Osteoblast (primary cell): ENCODE measurements around the gene MDM4. TPM values are rescaled to one million over a fixed set of nuclear protein-coding genes. Genes with fewer than 3 reads are reported as not detected.

ENCODE experiments used
- DNase-seq: peaks from one replicate; pipeline ENCODE4 v3.0.0; 2011; ENCODE audit warnings: low spot score, mixed read lengths; ENCODE audit not compliant: insufficient read length; ENCODE audit errors: missing footprints
- H2AFZ ChIP-seq: 2 replicates; pipeline ENCODE4 v1.6.0; 2011; ENCODE audit warnings: mild to moderate bottlenecking, low read length
- H3K27ac ChIP-seq: 2 replicates; pipeline ENCODE4 v1.5.1; 2011; ENCODE audit warnings: mild to moderate bottlenecking, low read depth, low read length, moderate library complexity
- H3K27me3 ChIP-seq: 2 replicates; pipeline ENCODE4 v1.6.0; 2012; ENCODE audit warnings: mild to moderate bottlenecking, control low read depth, inconsistent platforms, low read length, moderate library complexity; ENCODE audit not compliant: insufficient read depth
- H3K36me3 ChIP-seq: 2 replicates; pipeline ENCODE4 v1.5.1; 2011; ENCODE audit warnings: mild to moderate bottlenecking, low read length, control low read depth, moderate library complexity; ENCODE audit not compliant: insufficient read depth
- H3K4me1 ChIP-seq: 2 replicates; pipeline ENCODE4 v1.5.1; 2011; ENCODE audit warnings: mild to moderate bottlenecking, low read length, control low read depth, moderate library complexity; ENCODE audit not compliant: insufficient read depth
- H3K4me2 ChIP-seq: 2 replicates; pipeline ENCODE4 v1.6.0; 2011; ENCODE audit warnings: mild to moderate bottlenecking, low read length; ENCODE audit not compliant: insufficient read depth
- H3K4me3 ChIP-seq: fragments of 200-600 bp; sonication (generic); 3 replicates; pipeline ENCODE4 v1.5.1; 2012; ENCODE audit warnings: mild to moderate bottlenecking, low read length, inconsistent platforms; ENCODE audit not compliant: insufficient read depth
- H3K79me2 ChIP-seq: 2 replicates; pipeline ENCODE4 v1.6.0; 2012; ENCODE audit warnings: mild to moderate bottlenecking, low read length, control low read depth, inconsistent platforms; ENCODE audit not compliant: insufficient read depth
- H3K9me3 ChIP-seq: 2 replicates; pipeline ENCODE4 v1.5.1; 2011; ENCODE audit warnings: low read depth, low read length, control low read depth
- H4K20me1 ChIP-seq: 2 replicates; pipeline ENCODE4 v1.6.0; 2012; ENCODE audit warnings: mild to moderate bottlenecking, low read length, control low read depth; ENCODE audit not compliant: insufficient read depth
- total RNA-seq: library from RNA; depleted of rRNA; stranded (reverse); fragments of >200 nt; gene quantifications from 2 replicates; pipeline ENCODE4 v1.2.3, GENCODE V29; 2012
- TF ChIP-seq, protein P1 (sequence below): IDR thresholded peaks from 2 replicates; pipeline ENCODE4 v1.5.1; 2011; ENCODE audit warnings: mild to moderate bottlenecking, low read depth, low read length, moderate library complexity; ENCODE audit errors: extremely low read depth

The MDM4 gene
- total RNA-seq, 1 donor, result 40.2 TPM

DNA sequence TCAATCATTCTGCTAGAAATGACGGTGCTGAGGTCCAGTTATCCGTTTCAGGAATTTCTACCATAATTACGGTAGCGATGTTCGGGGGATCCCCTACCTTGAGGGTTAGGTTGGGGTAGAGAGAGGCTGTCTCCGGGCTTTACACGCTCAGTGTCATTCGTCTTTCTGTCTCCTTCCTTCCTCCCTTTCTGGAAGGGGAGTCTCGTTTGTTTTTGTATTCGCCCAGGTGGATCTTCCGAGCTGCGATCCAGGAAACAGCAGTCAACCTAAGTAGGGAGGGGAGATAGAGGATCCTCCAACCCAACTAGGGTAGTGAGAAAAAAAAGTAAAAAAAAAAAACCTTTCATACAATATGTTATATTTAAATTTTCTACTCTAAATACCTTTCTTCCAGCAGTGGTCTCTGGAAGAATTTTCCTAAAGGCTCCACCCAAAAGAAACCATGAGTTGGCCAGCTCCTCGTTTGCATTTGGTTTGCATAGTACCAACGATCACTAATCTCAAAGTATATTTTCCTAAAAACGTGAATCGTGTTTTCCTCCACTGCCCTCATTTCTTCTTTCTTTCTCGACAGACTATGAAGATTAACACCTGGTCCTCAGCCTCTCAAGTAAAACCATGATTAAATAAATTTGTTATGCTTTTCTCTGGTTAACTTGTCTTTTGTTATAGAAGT, 21.0 kb upstream of the MDM4 start:
- peak overlapping the region; percentile 89 for H3K4me2 ChIP-seq
- H3K4me1 ChIP-seq, result peaks cover 16% of the 10 kb centered on the region
- H3K27me3 ChIP-seq, result peaks cover 74% of the 10 kb centered on the region
- H3K4me3 ChIP-seq, result peak overlapping the region; percentile 74
- no peaks in the 10 kb centered on the region for H3K36me3 ChIP-seq
- no peak for DNase-seq
- no peaks in the 10 kb centered on the region for H4K20me1 ChIP-seq
- no peaks in the 10 kb centered on the region for H3K79me2 ChIP-seq
- TF ChIP-seq, protein P1, sequence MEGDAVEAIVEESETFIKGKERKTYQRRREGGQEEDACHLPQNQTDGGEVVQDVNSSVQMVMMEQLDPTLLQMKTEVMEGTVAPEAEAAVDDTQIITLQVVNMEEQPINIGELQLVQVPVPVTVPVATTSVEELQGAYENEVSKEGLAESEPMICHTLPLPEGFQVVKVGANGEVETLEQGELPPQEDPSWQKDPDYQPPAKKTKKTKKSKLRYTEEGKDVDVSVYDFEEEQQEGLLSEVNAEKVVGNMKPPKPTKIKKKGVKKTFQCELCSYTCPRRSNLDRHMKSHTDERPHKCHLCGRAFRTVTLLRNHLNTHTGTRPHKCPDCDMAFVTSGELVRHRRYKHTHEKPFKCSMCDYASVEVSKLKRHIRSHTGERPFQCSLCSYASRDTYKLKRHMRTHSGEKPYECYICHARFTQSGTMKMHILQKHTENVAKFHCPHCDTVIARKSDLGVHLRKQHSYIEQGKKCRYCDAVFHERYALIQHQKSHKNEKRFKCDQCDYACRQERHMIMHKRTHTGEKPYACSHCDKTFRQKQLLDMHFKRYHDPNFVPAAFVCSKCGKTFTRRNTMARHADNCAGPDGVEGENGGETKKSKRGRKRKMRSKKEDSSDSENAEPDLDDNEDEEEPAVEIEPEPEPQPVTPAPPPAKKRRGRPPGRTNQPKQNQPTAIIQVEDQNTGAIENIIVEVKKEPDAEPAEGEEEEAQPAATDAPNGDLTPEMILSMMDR, result no peak
- H2AFZ ChIP-seq, result peak overlapping the region; percentile 84
- no peaks in the 10 kb centered on the region for H3K9me3 ChIP-seq
- H3K27ac ChIP-seq, result no peak overlapping the region

DNA sequence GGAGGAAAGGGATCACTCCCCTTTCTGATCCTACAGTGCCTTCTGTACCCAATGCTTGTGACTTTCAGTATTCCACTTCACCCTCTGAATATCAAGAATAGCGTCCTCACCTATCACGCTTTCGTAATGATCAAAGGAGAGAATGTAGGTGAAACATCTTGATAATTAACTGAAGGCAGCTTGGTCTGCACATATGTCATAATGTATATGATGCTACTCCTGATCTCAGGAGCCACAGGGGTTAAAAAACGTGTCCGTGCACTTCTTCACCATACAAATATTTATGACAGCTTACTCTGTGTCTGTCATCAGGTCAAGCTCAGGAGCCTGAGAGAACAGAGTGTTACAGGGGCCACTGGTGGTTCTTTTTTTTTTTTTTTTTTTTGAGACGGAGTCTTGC, 20.4 kb upstream of the MDM4 start:
- Histone ChIP-seq H3K79me2 (no peaks in the 10 kb centered on the region), H3K4me1 (peaks cover 16% of the 10 kb centered on the region), H3K36me3 (no peaks in the 10 kb centered on the region), H2AFZ (no peak overlapping the region), H3K9me3 (no peaks in the 10 kb centered on the region), H3K4me3 (no peak overlapping the region), H3K27ac (no peak overlapping the region), H4K20me1 (no peaks in the 10 kb centered on the region), H3K4me2 (no peak overlapping the region), H3K27me3 (peaks cover 71% of the 10 kb centered on the region)
- TF ChIP-seq, protein P1, result no peak
- DNase-seq, result no peak

DNA sequence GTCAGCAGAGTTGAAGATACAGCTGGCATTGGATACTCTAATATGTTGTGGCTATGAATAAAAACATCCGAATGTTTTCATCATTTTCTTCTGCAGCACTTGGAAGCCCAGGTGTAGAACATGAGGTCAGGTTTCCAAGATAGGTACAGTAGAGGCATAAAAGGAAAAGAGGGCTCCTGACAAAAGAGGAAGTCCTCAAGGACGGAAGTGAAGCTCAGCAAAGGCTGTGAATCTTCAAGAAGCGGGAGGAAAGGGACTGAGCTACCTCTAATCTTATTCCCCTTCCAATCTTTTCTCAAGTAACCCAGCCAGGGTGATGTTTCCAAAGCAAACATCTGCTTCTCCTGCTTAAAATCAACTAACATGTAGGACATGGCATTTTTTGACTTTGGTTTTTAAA, 17.2 kb upstream of the MDM4 start:
- no peaks in the 10 kb centered on the region for H4K20me1 ChIP-seq
- H3K4me2 ChIP-seq, result no peak overlapping the region
- peaks cover 9% of the 10 kb centered on the region for H3K4me1 ChIP-seq
- H3K9me3 ChIP-seq, result no peaks in the 10 kb centered on the region
- H2AFZ ChIP-seq, result no peak overlapping the region
- no peak for DNase-seq
- H3K79me2 ChIP-seq, result no peaks in the 10 kb centered on the region
- H3K4me3 ChIP-seq, result no peak overlapping the region
- H3K36me3 ChIP-seq, result no peaks in the 10 kb centered on the region
- TF ChIP-seq, protein P1, result no peak
- peaks cover 49% of the 10 kb centered on the region for H3K27me3 ChIP-seq
- H3K27ac ChIP-seq, result no peak overlapping the region

DNA sequence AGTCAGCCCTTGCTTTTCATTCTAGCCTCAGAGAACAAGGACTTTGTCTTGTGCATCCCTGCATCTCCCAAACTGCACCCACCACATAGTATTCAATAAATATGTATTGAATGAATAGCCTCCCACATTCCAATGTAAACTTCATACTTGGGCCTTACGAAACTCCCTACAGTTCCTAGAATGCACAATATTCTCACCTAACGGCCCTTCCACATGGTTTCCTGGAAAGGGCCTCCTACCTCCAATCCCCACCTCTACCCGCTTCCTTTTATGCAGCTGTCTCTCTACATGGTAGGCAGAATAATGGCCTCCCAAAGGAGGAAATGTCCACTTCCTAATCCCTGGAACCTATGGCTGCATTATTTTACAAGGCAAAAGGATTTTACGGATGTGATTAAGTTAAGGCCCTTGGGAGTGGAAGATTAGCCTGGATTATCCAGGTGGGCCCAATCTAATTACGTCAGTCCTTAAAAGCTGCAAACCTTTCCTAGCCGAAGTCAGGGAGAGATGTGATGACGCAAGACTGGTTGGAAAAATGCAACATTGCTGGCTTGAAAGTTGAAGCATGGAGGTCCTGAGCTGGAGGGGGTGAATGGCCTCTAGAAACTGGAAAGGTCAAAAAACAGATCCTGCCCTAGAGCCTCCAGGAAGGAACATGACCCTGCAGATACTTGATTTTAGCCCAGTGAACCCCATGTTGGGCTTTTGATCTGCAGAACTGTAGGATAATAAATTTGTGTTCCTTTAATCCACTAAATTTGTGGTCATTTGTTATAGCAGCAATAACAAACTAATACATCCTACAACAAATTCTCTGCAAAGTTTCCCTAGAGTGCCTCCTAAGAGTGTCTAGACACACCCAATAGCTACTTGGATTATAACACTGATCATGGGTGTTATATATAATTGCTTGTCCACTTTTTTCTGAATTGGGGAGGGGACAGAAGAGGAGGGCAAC, 16.4 kb upstream of the MDM4 start:
- no peak overlapping the region for H3K4me3 ChIP-seq
- no peak overlapping the region for H3K27ac ChIP-seq
- H3K27me3 ChIP-seq, result peaks cover 44% of the 10 kb centered on the region
- TF ChIP-seq, protein P1, result no peak
- peaks cover 3% of the 10 kb centered on the region for H3K4me1 ChIP-seq
- H4K20me1 ChIP-seq, result no peaks in the 10 kb centered on the region
- no peaks in the 10 kb centered on the region for H3K79me2 ChIP-seq
- no peak overlapping the region for H3K4me2 ChIP-seq
- DNase-seq, result no peak
- H3K9me3 ChIP-seq, result no peaks in the 10 kb centered on the region
- H3K36me3 ChIP-seq, result no peaks in the 10 kb centered on the region
- no peak overlapping the region for H2AFZ ChIP-seq
